ENCODE measurements around the gene SORCS1.

Gene SORCS1

GRCh38 chr10:106949680-106950478 lies 214.6 kb downstream of the SORCS1 start:
- CTCF ChIA-PET: no interaction called here
- H3K4me3 ChIP-seq (ENCODE audit: low read depth, low read length): no peak overlapping the region
- no peaks in the 10 kb centered on the region for H3K9me3 ChIP-seq (ENCODE audit: control insufficient read depth, insufficient read depth, low read depth, low read length)
- no peaks in the 10 kb centered on the region for H3K4me1 ChIP-seq (ENCODE audit: control insufficient read depth, insufficient read depth, low read length)
- TF ChIP-seq ZNF548 (tag by site-specific recombination; IDR thresholded peaks at IDR 0.05): no peak
- TF ChIP-seq ZNF248 (tag by site-specific recombination; IDR thresholded peaks at IDR 0.05): no peak
- TF ChIP-seq ZNF580 (tag by site-specific recombination; IDR thresholded peaks at IDR 0.05): no peak
- no peak for TF ChIP-seq ZFP69B (tag by site-specific recombination; IDR thresholded peaks at IDR 0.05)
- TF ChIP-seq ZNF280D (tag by site-specific recombination; IDR thresholded peaks at IDR 0.05): no peak
- TF ChIP-seq ZNF692 (tag by site-specific recombination; IDR thresholded peaks at IDR 0.05): no peak
- no peak for TF ChIP-seq MEIS1 (CRISPR knock-in tag; IDR thresholded peaks at IDR 0.05; ENCODE audit: borderline replicate concordance)
- TF ChIP-seq KLF16 (tag by site-specific recombination; IDR thresholded peaks at IDR 0.05): no peak
- no peak for TF ChIP-seq ZNF404 (tag by site-specific recombination; IDR thresholded peaks at IDR 0.05)
- no peak for TF ChIP-seq ZNF362 (tag by site-specific recombination; IDR thresholded peaks at IDR 0.05)
- TF ChIP-seq ZNF629 (tag by site-specific recombination; IDR thresholded peaks at IDR 0.05): no peak
- TF ChIP-seq TSHZ1 (tag by site-specific recombination; IDR thresholded peaks at IDR 0.05; ENCODE audit: borderline replicate concordance): no peak
- TF ChIP-seq IKZF3 (tag by site-specific recombination; IDR thresholded peaks at IDR 0.05): no peak
- TF ChIP-seq ZNF488 (tag by site-specific recombination; IDR thresholded peaks at IDR 0.05): no peak
- TF ChIP-seq REPIN1 (tag by site-specific recombination; IDR thresholded peaks at IDR 0.05; ENCODE audit: low read depth): no peak
- TF ChIP-seq HIC1 (tag by site-specific recombination; IDR thresholded peaks at IDR 0.05): no peak
- TF ChIP-seq WT1 (tag by site-specific recombination; IDR thresholded peaks at IDR 0.05): no peak
- no peaks in the 10 kb centered on the region; a peak in 1 of 3 replicates for H3K36me3 ChIP-seq (ENCODE audit: control insufficient read depth in 2 of 2, insufficient read depth in 1 of 2, low read length in 2 of 2)
- POLR2A ChIA-PET: no interaction called here
- no peak overlapping the region for H3K27ac ChIP-seq (ENCODE audit: extremely low read depth, low read depth, low read length)

Data from HEK293 (cell line).